Left ventricle myocardium superior (tissue), 1 donor: ENCODE results near the gene CTSF. TPM values are rescaled to one million over a fixed set of nuclear protein-coding genes. Genes with fewer than 3 reads are reported as not detected.
"Not testable (repeated sequence)": the region's sequence is repeated elsewhere in the genome, so short reads cannot be mapped to it uniquely, and the experiment has no call there.

ENCODE experiments used
- ATAC-seq: fragments of 200-7000 bp; cut with Tn5 transposase; one replicate; pipeline ENCODE4 v1.9.1; 2020; ENCODE audit warnings: mild to moderate bottlenecking, moderate library complexity
- DNase-seq: peaks from one replicate; pipeline ENCODE4 v3.0.0-alpha.2; 2020
- intact Hi-C: fragments of 100-400 bp; cut with micrococcal nuclease; formaldehyde crosslinking; loops from one replicate; pipeline ENCODE4 v1.11.0; 2022
- total RNA-seq: library from RNA; stranded (reverse); fragmentation: NEBNext Ultra II Directional; extraction: Animal tissue kit (Norgen Biotek cat#: 25700); gene quantifications from one replicate; pipeline ENCODE4 v1.2.1, GENCODE V29; 2021
- donor health status: DM: no; HTN: yes; CAD: no; lungs with severe emphysema.

CTSF gene
- total RNA-seq, 1 donor from 2014 or later: 64.5 TPM

DNA sequence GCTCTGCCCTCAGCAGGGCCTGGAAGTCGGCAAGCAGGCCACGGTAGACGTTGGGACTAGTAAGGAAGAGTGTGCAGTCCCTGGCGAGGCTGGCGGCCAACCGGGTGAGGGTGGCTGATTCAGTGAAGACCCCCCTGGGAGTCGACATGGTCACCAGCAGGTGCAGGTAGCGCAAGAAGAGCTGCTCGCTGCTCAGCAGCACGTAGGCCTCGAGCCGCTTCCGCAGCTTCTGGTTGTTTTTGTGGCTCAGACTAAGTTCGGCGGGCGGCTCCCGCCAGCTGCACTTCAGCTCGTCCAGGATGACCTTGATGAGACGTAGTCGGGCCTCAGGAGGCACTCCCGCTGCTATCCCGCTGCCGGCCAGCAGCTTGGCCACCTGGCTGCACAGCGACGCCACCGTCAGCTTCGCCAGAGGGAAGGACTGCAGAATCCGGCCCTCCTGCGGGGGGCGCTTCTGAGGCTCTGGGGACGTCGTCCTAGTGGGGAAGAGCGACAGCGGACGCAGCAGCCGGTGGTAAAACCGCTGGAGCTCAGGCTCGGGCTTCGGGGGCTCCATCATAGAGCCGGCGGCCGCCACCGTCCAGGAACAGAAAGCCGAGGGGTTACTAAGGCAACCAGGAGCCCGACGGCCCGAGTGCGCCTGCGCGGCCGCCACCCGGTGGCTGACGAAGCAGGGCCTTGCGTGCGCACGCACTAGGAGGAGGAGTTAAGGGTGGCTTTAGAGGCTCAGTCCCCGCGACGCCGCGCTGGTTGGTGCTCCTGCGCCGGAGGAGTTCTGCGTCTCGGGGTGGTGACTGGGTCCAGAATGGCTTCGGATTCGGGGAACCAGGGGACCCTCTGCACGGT is 24.3 kb upstream of the CTSF start, which contains the start of the genes CCDC87 and CCS:
TSS of gene CCDC87 (minus strand) at position 607 of the 846 bp plus-strand sequence. CDS start at position 559, 48 bp downstream.
TSS of gene CCS (plus strand) at position 729 of the 846 bp plus-strand sequence. CDS start at position 806, 77 bp downstream.
- intact Hi-C loops: no loop called here
- DNase-seq: peak; percentile 100
- peak; percentile 97 for ATAC-seq

DNA sequence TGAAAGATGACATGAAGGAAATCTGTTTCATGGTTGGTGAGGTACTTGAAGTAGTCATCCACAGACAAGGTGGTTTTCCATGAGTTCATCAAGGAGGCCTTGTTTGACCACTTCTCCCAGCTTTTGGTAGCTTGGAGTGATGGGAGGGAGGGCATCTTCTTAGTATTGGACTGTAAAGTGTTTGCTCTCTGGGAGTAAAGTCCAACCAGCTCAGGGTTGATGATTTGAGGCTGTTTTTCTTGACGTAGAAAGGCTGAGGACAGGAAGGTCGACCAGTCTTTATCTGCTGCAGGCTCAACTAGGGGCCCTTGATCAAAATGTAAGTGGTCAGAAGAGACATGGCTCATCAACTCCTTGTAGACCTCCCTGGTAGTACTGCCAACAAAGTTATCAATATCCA is 22.8 kb upstream of the CTSF start:
- intact Hi-C loops: no loop called here
- DNase-seq: no peak
- ATAC-seq: no peak

DNA sequence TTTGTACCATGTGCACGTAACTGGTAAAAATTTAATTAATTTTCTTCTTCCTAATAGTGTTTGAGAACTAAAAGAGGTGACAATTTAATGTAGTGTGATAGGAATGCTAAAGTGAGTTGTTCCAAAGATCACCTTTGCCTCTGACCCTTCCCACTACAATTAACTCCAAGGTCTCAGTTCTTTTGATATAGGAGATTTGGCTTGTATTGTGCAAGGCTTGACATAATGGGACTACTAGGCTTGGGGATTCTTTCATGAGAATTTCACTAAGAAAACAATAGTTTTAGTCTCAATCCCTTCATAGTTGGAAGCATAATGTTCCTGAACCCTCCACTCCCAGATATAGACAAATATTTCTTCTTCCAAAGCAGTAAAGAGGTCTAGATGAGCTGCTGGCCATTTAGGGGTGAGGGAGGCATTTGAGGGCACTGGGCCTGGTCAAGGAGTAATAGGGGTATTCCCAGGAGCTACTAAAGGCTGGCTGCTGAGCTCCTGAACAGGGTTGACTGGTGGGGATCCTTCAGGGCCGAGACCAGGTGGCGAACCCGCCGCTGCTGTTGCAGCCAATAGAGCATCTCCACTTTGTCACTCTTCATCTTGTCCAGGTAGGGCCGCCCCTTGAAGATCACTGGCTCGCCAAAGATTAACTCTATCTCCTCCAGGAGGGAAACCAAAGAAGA is 21.7 kb upstream of the CTSF start:
- no peak for ATAC-seq
- no peak for DNase-seq
- intact Hi-C loops: no loop called here

DNA sequence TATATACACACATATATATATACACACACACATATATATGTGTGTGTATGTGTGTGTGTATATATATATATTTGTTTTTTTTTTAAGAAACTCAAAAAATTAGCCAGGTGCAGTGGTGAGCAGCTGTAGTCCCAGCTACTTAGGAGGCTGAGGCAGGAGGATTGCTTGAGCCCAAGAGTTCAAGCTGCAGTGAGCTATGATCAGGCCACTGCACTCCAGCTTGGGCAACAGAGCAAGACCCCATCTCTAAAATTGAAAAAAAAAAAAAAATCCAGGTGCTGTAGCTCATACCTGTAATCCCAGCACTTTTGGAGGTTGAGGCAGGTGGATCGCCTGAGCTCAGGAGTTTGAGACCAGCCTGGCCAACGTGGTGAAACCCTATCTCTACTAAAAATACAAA is 20.9 kb upstream of the CTSF start:
- DNase-seq, intact Hi-C loops, ATAC-seq: not testable (repeated sequence)

DNA sequence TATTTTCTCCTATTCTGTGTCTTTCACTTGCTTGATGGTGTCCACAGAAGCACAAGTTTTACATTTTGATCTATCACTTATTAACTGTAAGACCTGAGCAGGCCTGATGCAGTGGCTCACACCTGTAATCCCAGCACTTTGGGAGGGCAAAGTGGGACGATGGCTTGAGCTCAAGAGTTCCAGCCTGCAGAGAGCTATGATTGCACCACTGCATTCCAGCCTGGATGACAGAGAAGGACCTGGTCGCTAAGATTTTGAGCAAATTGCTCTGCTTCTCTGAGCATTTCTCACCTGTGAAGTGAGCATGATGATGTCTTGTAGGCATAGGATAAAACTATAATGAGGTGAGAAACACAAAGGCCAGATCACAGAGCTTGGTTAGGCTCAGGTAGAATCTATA is 17.7 kb upstream of the CTSF start:
- ATAC-seq (no peak), DNase-seq (no peak)
- intact Hi-C loops: no loop called here

DNA sequence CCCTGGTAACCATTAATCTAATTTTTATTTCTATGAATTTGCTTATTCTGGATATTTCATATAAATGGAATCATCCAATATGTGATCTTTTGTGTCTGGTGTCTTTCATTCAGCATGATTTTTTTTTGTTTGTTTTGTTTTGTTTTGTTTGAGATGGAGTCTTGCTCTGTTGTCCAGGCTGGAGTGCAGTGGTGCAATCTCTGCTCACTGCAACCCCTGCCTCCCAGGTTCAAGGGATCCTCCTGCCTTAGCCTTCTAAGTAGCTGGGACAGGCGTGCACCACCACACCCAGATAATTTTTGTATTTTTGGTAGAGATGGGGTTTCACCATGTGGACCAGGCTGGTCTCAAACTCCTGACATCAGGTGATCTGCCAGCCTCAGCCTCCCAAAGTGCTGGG is 17.0 kb upstream of the CTSF start:
- DNase-seq, intact Hi-C loops, ATAC-seq: not testable (repeated sequence)

DNA sequence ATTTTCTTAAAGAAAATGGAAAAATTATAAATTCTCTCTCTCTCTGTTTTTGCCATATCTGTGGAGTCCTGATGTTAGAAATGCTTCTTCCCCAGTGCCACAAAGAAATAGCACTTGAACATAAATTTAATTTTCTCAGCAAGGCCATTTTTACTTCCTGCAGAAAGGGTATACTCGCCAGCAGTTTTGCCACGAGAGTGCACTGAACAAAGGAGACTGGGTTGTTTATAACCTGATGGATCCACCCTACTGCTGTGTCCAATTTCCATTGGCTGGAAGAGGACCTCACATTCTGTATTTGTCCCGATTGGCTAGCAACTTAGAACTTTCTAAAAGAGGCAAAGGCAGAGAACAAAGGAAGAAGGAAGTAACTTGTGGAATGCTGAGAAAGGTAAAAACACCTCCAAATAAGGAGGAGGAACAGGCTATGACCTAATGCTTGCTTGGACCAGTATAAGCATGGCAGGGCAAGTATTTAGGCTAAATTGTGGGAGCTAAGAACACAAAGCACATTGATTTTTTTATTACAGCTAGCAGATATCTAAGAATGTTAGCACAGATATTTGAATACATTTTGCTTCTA is 14.2 kb upstream of the CTSF start:
- intact Hi-C loops, ATAC-seq, DNase-seq: not testable (repeated sequence)

DNA sequence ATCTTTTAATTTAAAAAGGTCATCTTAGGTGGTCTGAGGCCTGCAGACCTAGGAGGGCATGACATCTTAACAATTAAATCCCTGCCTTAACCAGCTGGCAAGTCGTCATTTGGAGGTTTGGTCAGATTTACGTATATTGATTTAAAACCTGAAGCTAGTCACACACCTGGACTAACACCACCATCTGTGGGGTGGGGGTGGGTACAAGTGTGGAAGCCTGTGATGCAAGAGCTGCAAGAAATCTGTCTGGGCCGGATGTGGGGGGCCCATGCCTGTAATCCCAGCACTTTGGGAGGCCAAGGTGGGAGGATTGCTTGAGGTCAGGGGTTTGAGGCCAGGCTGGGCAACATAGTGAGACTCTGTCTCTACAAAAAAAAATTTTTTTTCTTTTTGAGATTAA is 12.9 kb upstream of the CTSF start:
- intact Hi-C loops: no loop called here
- ATAC-seq (no peak), DNase-seq (no peak)

DNA sequence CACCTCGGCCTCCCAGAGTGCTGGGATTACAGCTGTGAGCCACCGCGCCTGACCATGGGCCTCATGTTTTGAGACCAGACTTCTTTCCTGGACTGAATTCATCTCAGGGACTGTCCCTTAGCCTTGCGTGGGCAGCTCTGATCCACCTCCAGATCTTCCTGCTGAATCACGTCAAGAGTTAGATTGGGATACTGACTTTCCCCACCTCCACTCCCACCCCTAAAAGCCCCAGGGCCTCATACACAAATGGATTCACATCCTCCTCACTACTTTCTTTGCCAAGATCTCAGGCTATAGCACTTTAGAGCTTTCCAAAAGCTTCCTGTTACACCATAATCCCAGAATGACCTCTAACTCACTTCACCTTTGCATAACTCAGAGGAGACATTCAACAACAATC is 12.4 kb upstream of the CTSF start:
- DNase-seq: no peak

DNA sequence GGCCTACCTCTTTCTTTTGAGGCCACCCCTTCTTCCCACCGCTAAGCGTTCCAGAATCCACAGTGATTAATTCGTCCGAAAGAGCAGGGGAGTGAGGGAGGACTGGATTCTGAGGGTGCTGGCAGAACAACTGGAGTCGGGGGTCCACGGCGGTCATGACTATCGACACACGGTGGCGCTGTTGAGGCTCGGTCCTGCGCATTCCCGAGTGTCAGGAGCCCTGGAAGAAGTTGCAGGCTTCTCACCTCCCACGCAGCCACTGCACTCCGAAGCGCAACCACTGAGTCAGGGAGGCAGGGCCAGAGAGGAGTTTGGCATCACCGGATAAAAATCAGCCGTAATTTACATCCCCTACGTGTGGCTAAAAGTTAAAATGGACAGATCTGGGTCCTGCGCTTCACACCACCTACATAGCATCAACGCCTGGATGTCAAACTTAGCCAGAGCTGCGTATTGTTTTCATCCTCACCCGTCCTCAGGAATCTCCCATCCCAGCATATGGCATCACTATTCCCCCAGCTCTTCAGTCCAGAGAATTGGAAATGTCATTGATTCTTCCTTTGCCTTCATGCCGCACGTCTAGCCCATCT is 10.7 kb upstream of the CTSF start:
- ATAC-seq: peak; percentile 95
- intact Hi-C loops: loop anchor here (5.0 kb wide), 1 partner anchor 98 kb away; the partner anchor contains the start of gene RBM4B

More for the DNA sequence above, 12.4 kb upstream of the CTSF start:
- no peak for ATAC-seq
- intact Hi-C loops: no loop called here

DNA sequence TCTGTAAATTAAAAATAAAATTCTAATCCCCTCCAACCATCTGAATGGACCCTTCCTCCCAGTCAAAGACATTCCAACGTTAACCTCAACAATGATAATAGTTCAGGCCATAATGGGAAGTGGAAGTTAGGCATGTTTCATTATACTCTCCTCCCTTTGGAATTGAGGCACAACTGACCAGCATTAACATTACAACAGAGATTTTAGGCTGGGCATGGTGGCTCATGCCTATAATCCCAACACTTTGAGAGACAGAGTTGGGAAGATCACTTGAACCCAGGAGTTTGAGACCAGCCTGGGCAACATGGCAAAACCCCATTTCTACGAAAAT is 2.4 kb upstream of the CTSF start:
- no peak for DNase-seq
- no peak for ATAC-seq
- intact Hi-C loops: no loop called here

More for the DNA sequence above, 10.7 kb upstream of the CTSF start:
- DNase-seq: peak; percentile 90

DNA sequence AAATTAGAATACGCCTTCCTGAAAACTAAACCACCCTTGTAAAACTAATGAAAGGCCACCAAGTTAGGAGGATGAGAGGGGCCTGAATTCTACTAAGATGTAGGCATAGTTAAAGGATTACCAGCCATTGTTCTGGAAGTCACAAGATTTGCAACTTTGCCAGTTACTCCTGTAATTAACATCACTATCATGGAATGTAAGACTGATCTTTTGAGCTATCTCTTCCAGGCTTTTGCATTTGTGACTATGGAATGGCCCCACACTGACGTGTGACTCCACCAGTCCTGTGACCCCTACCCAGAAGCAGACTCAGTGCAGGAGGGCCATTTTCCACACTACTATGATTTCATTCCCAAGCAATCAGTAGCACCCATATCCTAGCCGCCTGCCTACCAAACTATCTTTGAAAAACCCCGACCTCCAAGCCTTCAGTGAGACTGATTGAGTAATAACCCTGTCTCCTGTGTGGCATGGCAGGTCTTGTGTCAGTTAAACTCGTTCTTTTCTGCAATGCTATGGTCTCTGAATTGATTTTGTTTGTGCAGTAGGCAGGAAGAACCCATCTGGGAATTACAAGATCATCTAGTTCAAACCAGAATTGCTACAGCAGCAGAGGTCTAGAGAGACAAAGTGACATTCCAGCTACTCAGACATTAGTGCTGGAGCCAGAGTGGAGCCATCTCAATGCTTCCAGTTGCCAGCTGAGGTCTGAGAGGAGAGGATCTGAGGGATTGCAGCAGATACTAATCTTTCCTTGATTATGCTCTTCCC is 1.9 kb upstream of the CTSF start:
- no peak for DNase-seq
- intact Hi-C loops: no loop called here
- ATAC-seq: no peak

DNA sequence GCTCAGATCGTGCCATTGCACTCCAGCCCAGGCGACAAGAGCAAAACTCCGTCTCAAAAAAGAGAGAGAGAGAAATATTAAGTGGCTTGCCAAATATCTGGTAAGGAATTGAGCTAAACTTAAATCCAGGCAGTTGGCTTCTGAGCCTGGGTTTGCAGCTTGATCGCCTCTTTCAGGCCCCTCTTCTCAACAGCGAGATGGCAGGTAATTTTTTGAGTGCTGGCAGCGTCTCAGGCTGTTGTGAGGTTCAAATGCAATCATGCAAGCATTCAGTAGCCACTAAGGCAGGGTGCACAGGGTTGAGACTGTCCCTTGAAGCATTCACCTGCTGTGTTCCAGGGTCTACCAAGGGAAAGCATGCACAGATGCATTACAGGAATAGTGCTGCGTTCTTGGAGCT is 670 bp upstream of the CTSF start:
- ATAC-seq: no peak
- intact Hi-C loops: no loop called here

DNA sequence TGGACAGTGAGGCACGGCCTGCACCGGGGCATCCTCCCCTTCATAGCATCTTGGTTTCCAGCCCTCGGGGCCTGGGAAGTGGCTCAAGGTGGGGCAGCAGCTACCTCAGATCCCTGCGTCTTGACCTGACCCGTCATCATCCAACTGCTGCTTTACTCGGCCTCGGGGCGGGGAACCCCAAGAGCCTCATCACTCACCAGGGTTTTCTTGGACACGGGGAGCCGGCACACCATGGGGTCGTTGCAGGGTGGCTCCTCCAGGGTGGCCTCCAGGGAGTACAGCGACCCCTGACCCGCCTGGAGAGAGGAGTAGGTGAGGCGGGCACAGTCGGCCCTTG is 651 bp downstream of the CTSF start:
- no peak for ATAC-seq
- DNase-seq: no peak
- intact Hi-C loops: no loop called here

More for the DNA sequence above, 670 bp upstream of the CTSF start:
- no peak for DNase-seq

DNA sequence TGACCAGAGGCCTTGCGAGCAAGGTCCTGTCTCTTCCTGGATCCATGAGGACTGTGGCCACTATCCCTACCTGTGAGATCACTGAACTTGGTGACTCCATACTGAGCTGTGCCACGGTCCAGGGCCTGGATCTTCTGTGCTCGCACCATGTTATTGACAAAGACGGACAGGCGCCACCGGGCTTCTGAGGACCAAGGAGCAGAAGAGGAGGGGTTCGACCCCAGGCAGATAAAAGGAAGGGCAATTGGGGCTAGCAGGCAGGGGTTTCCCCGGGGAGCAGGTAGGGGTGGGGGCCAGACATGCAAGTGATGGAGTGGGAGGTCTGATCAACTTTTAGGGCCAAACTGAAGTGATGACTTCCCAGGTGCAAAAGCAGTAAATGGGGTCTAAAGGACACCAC is 2.2 kb downstream of the CTSF start:
- ATAC-seq (no peak), DNase-seq (no peak)
- intact Hi-C loops: no loop called here

DNA sequence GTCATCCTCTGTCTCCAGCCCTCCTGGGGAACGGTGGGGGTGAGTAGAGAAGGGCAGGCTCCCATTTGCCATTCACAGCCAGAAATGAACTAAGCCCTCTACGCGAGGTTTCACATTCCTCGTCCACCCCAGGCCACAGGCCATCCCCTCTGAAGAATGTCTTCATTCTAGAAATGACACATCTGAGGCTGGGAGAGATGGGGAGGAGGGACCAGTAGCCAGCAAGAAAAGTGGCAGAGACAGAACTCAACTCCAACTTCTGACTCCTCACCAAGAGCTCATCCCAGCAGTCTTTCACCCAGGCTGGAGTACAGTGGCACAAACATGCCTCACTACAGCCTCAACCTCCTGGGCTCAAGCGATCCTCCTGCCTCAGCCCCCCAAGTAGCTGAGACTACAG is 3.4 kb downstream of the CTSF start:
- intact Hi-C loops: no loop called here
- ATAC-seq (no peak), DNase-seq (no peak)

DNA sequence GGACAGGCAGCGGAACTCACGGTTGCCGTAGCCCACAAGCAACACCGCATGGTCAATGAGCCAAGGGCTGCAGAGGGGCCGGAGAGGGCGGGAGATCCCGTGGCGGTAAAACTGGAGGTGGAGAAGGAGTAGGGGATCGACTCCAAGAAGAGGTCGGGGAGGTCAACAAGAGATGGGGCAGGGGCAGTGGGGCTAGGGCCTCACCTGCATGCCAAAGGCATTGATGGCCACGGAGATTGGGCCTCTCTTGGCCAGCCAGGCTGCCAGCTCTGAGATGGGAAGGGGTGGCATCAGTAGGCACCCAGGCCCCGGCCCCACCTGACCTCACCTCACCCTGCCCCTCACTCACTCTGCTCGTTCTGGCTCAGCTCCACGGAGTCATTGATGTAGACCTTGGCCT is 3.9 kb downstream of the CTSF start:
- intact Hi-C loops: no loop called here
- DNase-seq (no peak), ATAC-seq (no peak)

DNA sequence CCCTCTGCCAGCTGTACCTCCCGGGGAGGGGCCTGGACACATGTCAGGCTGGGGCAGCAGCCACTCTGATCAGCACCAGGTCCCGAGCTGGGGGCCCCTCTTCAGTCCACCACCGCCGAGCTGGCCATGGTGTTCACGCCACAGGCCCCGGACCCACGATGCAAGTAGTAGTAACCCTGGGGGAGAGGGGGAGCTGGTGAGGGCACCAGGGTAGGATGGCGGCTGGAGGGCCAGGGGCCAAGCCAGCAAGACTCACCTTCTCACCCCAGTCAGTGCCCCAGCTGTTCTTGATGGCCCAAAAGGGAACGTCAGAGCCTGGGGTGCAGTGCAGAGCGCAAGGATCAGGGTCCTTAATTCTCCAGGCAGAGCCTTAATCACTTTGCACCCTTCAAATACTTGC is 4.6 kb downstream of the CTSF start:
- no peak for ATAC-seq
- no peak for DNase-seq
- intact Hi-C loops: no loop called here

DNA sequence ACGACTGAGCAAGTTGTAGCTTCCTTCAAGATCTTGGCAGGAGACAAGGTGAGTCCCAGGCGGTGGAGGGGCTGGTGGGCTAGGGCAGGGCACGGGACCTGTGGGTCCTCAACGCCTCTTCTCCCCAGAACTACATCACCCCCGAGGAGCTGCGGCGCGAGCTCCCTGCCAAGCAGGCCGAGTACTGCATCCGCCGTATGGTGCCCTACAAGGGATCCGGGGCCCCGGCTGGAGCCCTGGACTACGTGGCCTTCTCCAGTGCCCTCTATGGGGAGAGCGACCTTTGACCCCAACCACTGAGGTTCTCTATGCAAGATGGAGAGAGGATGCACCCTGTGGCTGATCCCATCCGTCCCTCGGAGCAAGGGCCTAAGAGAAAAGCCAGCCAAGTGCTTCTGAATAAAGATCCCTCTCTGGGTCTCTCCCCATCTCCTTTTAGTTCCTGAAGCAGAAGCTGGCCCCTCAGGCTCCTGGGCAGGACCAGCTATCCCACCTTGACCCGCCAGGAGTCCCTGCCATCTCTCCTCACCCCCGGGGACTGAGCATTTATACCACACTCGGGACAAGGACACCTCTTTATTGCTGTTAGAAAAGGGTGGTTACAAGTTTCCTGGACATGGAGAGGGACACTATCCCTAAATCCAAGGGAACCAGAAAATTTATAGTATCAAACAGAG is 5.4 kb downstream of the CTSF start:
- intact Hi-C loops: no loop called here
- ATAC-seq (no peak), DNase-seq (no peak)
